Naive B cell (primary cell): ENCODE data around the gene CLASP1. TPM values are rescaled to one million over a fixed set of nuclear protein-coding genes. Genes with fewer than 3 reads are reported as not detected.

ENCODE experiments used
- ATAC-seq, 2 donors: fragments of 150-1000 bp; cut with Tn5 transposase; 2 replicates each; pipeline ENCODE4 v1.10.0; 2021; ENCODE audit warnings: low read depth in 2 of 2, mild to moderate bottlenecking in 2 of 2, moderate library complexity in 2 of 2
- DNase-seq: peaks from one replicate; pipeline ENCODE4 v3.0.0; 2022
- H3K27ac Mint-ChIP-seq, 6 donors: one replicate each; pipeline ENCODE4 v1.8.0; 2020 to 2022; ENCODE audit warnings: mild to moderate bottlenecking in 6 of 6, mixed read lengths in 6 of 6, moderate library complexity in 5 of 6, inconsistent platforms in 2 of 6
- H3K27me3 Mint-ChIP-seq, 3 donors: one replicate each; pipeline ENCODE4 v1.8.0; 2021 to 2022; ENCODE audit warnings: mixed read lengths in 3 of 3, mild to moderate bottlenecking in 1 of 3
- H3K36me3 Mint-ChIP-seq, 2 donors: one replicate each; pipeline ENCODE4 v1.8.0; 2020 to 2022; ENCODE audit warnings: mixed read lengths in 2 of 2, inconsistent platforms in 1 of 2, mild to moderate bottlenecking in 1 of 2
- H3K4me1 Mint-ChIP-seq, 3 donors: one replicate each; pipeline ENCODE4 v1.8.0; 2020 to 2022; ENCODE audit warnings: mixed read lengths in 3 of 3, inconsistent platforms in 1 of 3, mild to moderate bottlenecking in 1 of 3, moderate library complexity in 1 of 3
- H3K4me3 Mint-ChIP-seq, 8 donors: one replicate each; pipeline ENCODE4 v1.8.0; 2020 to 2022; ENCODE audit warnings: mild to moderate bottlenecking in 8 of 8, mixed read lengths in 8 of 8, moderate library complexity in 8 of 8, inconsistent platforms in 2 of 8
- H3K9me3 Mint-ChIP-seq, 7 donors: one replicate each; pipeline ENCODE4 v1.8.0; 2020 to 2022; ENCODE audit warnings: mixed read lengths in 7 of 7, mild to moderate bottlenecking in 5 of 7, inconsistent platforms in 2 of 7, moderate library complexity in 1 of 7
- polyA plus RNA-seq, 6 donors: library from polyadenylated mRNA; unstranded; fragments of 300-500 nt; fragmentation: Illumina TruSeq; gene quantifications; one replicate each; pipeline ENCODE4 v1.2.3, GENCODE V29; 2021; ENCODE audit warnings: low read depth in 6 of 6

Gene CLASP1
- polyA plus RNA-seq, 6 donors from 2014 or later = 4.6 to 24.1 (median 13.5) TPM

GRCh38 chr2:121534007-121534406 lies 115.3 kb downstream of the CLASP1 start:
- Mint-ChIP-seq H3K4me1 (peaks cover 19 to 52% (median 50%) of the 10 kb centered on the region in 3 donors), H3K27me3 (no peaks in the 10 kb centered on the region), H3K27ac (peak overlapping the region in 3 of 6 donors; percentile 32 to 64 (median 32)), H3K36me3 (no peaks in the 10 kb centered on the region), H3K9me3 (no peaks in the 10 kb centered on the region), H3K4me3 (no peak overlapping the region)
- no peak for DNase-seq
- no peak for ATAC-seq

GRCh38 chr2:121532894-121533293 lies 116.4 kb downstream of the CLASP1 start:
- Mint-ChIP-seq H3K9me3 (no peaks in the 10 kb centered on the region), H3K36me3 (no peaks in the 10 kb centered on the region), H3K4me3 (peak overlapping the region in 1 of 8 donors; percentile 19), H3K27ac (peak overlapping the region in 4 of 6 donors; percentile 13 to 64 (median 52)), H3K27me3 (no peaks in the 10 kb centered on the region), H3K4me1 (peaks cover 25 to 56% (median 53%) of the 10 kb centered on the region in 3 donors)
- DNase-seq (no peak), ATAC-seq (no peak)

GRCh38 chr2:121532347-121532766 lies 116.9 kb downstream of the CLASP1 start:
- no peak for ATAC-seq
- no peaks in the 10 kb centered on the region for H3K9me3 Mint-ChIP-seq
- no peak for DNase-seq
- H3K36me3 Mint-ChIP-seq = no peaks in the 10 kb centered on the region
- H3K4me1 Mint-ChIP-seq = peaks cover 25 to 51% (median 49%) of the 10 kb centered on the region in 3 donors
- peak overlapping the region in 1 of 6 donors; percentile 79 for H3K27ac Mint-ChIP-seq
- no peaks in the 10 kb centered on the region for H3K27me3 Mint-ChIP-seq
- peak overlapping the region in 3 of 8 donors; percentile 39 to 87 (median 78) for H3K4me3 Mint-ChIP-seq

GRCh38 chr2:121530212-121530705 lies 119.0 kb downstream of the CLASP1 start:
- Mint-ChIP-seq H3K4me3 (peak overlapping the region; percentile 84 to 99 (median 96)), H3K9me3 (no peaks in the 10 kb centered on the region), H3K27ac (peak overlapping the region; percentile 99 to 100 (median 100)), H3K4me1 (peaks cover 22 to 43% (median 42%) of the 10 kb centered on the region in 3 donors), H3K27me3 (no peaks in the 10 kb centered on the region), H3K36me3 (no peaks in the 10 kb centered on the region)
- DNase-seq (peak; percentile 85), ATAC-seq (peak; percentile 62 to 70)

GRCh38 chr2:121529439-121530211 lies 119.6 kb downstream of the CLASP1 start:
- peak overlapping the region; percentile 88 to 100 (median 100) for H3K27ac Mint-ChIP-seq
- H3K4me1 Mint-ChIP-seq = peaks cover 21 to 43% (median 40%) of the 10 kb centered on the region in 3 donors
- ATAC-seq (no peak), DNase-seq (no peak)
- peak overlapping the region; percentile 84 to 99 (median 96) for H3K4me3 Mint-ChIP-seq
- no peaks in the 10 kb centered on the region for H3K36me3 Mint-ChIP-seq
- H3K27me3 Mint-ChIP-seq = no peaks in the 10 kb centered on the region
- no peaks in the 10 kb centered on the region for H3K9me3 Mint-ChIP-seq

GRCh38 chr2:121527009-121527682 lies 122.1 kb downstream of the CLASP1 start:
- H3K27me3 Mint-ChIP-seq = no peaks in the 10 kb centered on the region
- ATAC-seq (no peak), DNase-seq (no peak)
- H3K27ac Mint-ChIP-seq = no peak overlapping the region
- H3K4me1 Mint-ChIP-seq = peaks cover 17 to 28% (median 28%) of the 10 kb centered on the region in 3 donors
- no peaks in the 10 kb centered on the region for H3K36me3 Mint-ChIP-seq
- no peaks in the 10 kb centered on the region for H3K9me3 Mint-ChIP-seq
- peak overlapping the region in 1 of 8 donors; percentile 84 for H3K4me3 Mint-ChIP-seq

GRCh38 chr2:121524685-121525425 lies 124.4 kb downstream of the CLASP1 start:
- no peaks in the 10 kb centered on the region for H3K27me3 Mint-ChIP-seq
- DNase-seq (no peak), ATAC-seq (no peak)
- peak overlapping the region in 2 of 6 donors; percentile 4 to 39 for H3K27ac Mint-ChIP-seq
- H3K4me1 Mint-ChIP-seq = peaks cover 13 to 16% (median 15%) of the 10 kb centered on the region in 3 donors
- H3K36me3 Mint-ChIP-seq = no peaks in the 10 kb centered on the region
- H3K9me3 Mint-ChIP-seq = no peaks in the 10 kb centered on the region
- no peak overlapping the region for H3K4me3 Mint-ChIP-seq

- Mint-ChIP-seq H3K27ac (no peak overlapping the region), H3K27me3 (no peaks in the 10 kb centered on the region), H3K36me3 (peaks cover 6 to 9% of the 10 kb centered on the region in 2 donors), H3K9me3 (no peaks in the 10 kb centered on the region), H3K4me3 (no peak overlapping the region), H3K4me1 (peaks cover 0 to 2% (median under 1%) of the 10 kb centered on the region in 3 donors)
- DNase-seq (no peak), ATAC-seq (no peak)
Observed at GRCh38 chr2:121521359-121521758, 127.9 kb downstream of the CLASP1 start.

GRCh38 chr2:121520641-121520994 lies 128.6 kb downstream of the CLASP1 start:
- peaks cover 0 to 4% (median 0%) of the 10 kb centered on the region in 3 donors for H3K4me1 Mint-ChIP-seq
- no peak overlapping the region for H3K27ac Mint-ChIP-seq
- no peaks in the 10 kb centered on the region for H3K9me3 Mint-ChIP-seq
- no peaks in the 10 kb centered on the region for H3K27me3 Mint-ChIP-seq
- no peak overlapping the region for H3K4me3 Mint-ChIP-seq
- ATAC-seq (no peak), DNase-seq (no peak)
- H3K36me3 Mint-ChIP-seq = peaks cover 11 to 16% of the 10 kb centered on the region in 2 donors

GRCh38 chr2:121519732-121520640 lies 129.3 kb downstream of the CLASP1 start:
- H3K36me3 Mint-ChIP-seq = peaks cover 11 to 16% of the 10 kb centered on the region in 2 donors

GRCh38 chr2:121519153-121519552 lies 130.1 kb downstream of the CLASP1 start:
- peaks cover 16 to 23% of the 10 kb centered on the region in 2 donors for H3K36me3 Mint-ChIP-seq

More at GRCh38 chr2:121519732-121520640, 129.3 kb downstream of the CLASP1 start:
- H3K9me3 Mint-ChIP-seq = no peaks in the 10 kb centered on the region
- no peak overlapping the region for H3K4me3 Mint-ChIP-seq
- no peak for DNase-seq
- no peaks in the 10 kb centered on the region for H3K27me3 Mint-ChIP-seq
- ATAC-seq = no peak
- no peak overlapping the region for H3K27ac Mint-ChIP-seq
- H3K4me1 Mint-ChIP-seq = peaks cover 0 to 4% (median 0%) of the 10 kb centered on the region in 3 donors

GRCh38 chr2:121513597-121514333 lies 135.5 kb downstream of the CLASP1 start:
- DNase-seq (no peak), ATAC-seq (no peak)
- peaks cover 31 to 44% of the 10 kb centered on the region in 2 donors for H3K36me3 Mint-ChIP-seq
- H3K4me3 Mint-ChIP-seq = no peak overlapping the region
- peaks cover 0 to 4% (median 0%) of the 10 kb centered on the region in 7 donors for H3K9me3 Mint-ChIP-seq
- H3K4me1 Mint-ChIP-seq = peaks cover 0 to 7% (median 4%) of the 10 kb centered on the region in 3 donors
- no peaks in the 10 kb centered on the region for H3K27me3 Mint-ChIP-seq
- peak overlapping the region in 2 of 6 donors; percentile 16 to 69 for H3K27ac Mint-ChIP-seq

More at GRCh38 chr2:121519153-121519552, 130.1 kb downstream of the CLASP1 start:
- DNase-seq (no peak), ATAC-seq (no peak)
- H3K27ac Mint-ChIP-seq = peak overlapping the region in 2 of 6 donors; percentile 29 to 35
- H3K27me3 Mint-ChIP-seq = no peaks in the 10 kb centered on the region
- no peaks in the 10 kb centered on the region for H3K9me3 Mint-ChIP-seq
- H3K4me1 Mint-ChIP-seq = peaks cover 0 to 4% (median 0%) of the 10 kb centered on the region in 3 donors
- H3K4me3 Mint-ChIP-seq = no peak overlapping the region
